Sigmoid colon (tissue), 4 donors: ENCODE results near the gene YTHDF1.

Experiments used
- CTCF ChIP-seq, 4 experiments: fragments of 450-650 bp in 3 of 4; fragments of 200-600 bp in 1 of 4; IDR thresholded peaks; one replicate each; pipeline ENCODE4 v1.5.1; 2016 to 2019; ENCODE audit warnings: antibody characterized with exemption in 4 of 4, mild to moderate bottlenecking in 3 of 4, moderate library complexity in 2 of 4
- POLR2A ChIP-seq, 2 donors: fragments of 450-650 bp; IDR thresholded peaks; one replicate each; pipeline ENCODE4 v1.6.1; 2016; ENCODE audit warnings: antibody characterized with exemption in 2 of 2, mild to moderate bottlenecking in 2 of 2, moderate library complexity in 2 of 2
- POLR2AphosphoS5 ChIP-seq, 4 donors: sonication (generic); formaldehyde crosslinking; IDR thresholded peaks; one replicate each; pipeline ENCODE4 v1.6.1; 2017; ENCODE audit warnings: antibody characterized with exemption in 4 of 4

GRCh38 chr20:63223826-63224207 is 7.9 kb upstream of the YTHDF1 start:
- TF ChIP-seq CTCF (IDR thresholded peaks at IDR 0.05) (no peak), POLR2AphosphoS5 (IDR thresholded peaks at IDR 0.05) (no peak), POLR2A (IDR thresholded peaks at IDR 0.05) (no peak)
